SKM-1 (cell line): ENCODE data around the gene ARHGAP44.
A peak's percentile ranks its signal among the peaks of the same experiment; 100 is the strongest.
"Not testable (repeated sequence)": the region's sequence is repeated elsewhere in the genome, so short reads cannot be mapped to it uniquely, and the experiment has no call there.

Experiments
- DNase-seq: peaks from one replicate; lab custom pipeline; 2025; ENCODE audit not compliant: unreplicated experiment; lab: John Stamatoyannopoulos, UW

The ARHGAP44 gene

GRCh38 chr17:12814718-12815117, 25.4 kb downstream of the ARHGAP44 start:
- DNase-seq, result no peak

GRCh38 chr17:12815642-12816141, 26.4 kb downstream of the ARHGAP44 start:
- DNase-seq, result peak; percentile 1

GRCh38 chr17:12821376-12821940, 32.2 kb downstream of the ARHGAP44 start:
- DNase-seq, result no peak

GRCh38 chr17:12826431-12826830, 37.1 kb downstream of the ARHGAP44 start:
- DNase-seq, result no peak

GRCh38 chr17:12830777-12831247, 41.5 kb downstream of the ARHGAP44 start:
- no peak for DNase-seq

GRCh38 chr17:12831839-12832238, 42.5 kb downstream of the ARHGAP44 start:
- DNase-seq, result no peak

- DNase-seq, result no peak
Observed at GRCh38 chr17:12839042-12839441, 49.7 kb downstream of the ARHGAP44 start.

- DNase-seq, result no peak
Observed at GRCh38 chr17:12842936-12843335, 53.6 kb downstream of the ARHGAP44 start.

- no peak for DNase-seq
Observed at GRCh38 chr17:12850996-12851395, 61.7 kb downstream of the ARHGAP44 start.

- DNase-seq, result no peak
Observed at GRCh38 chr17:12851901-12852435, 62.7 kb downstream of the ARHGAP44 start.

GRCh38 chr17:12853921-12854320, 64.6 kb downstream of the ARHGAP44 start:
- DNase-seq, result no peak

- DNase-seq, result peak; percentile 18
Observed at GRCh38 chr17:12856416-12856815, 67.1 kb downstream of the ARHGAP44 start.

GRCh38 chr17:12857592-12857991, 68.3 kb downstream of the ARHGAP44 start:
- DNase-seq, result no peak

- no peak for DNase-seq
Observed at GRCh38 chr17:12859520-12859919, 70.2 kb downstream of the ARHGAP44 start.

- DNase-seq, result no peak
Observed at GRCh38 chr17:12865769-12866168, 76.5 kb downstream of the ARHGAP44 start.

GRCh38 chr17:12866244-12866643, 76.9 kb downstream of the ARHGAP44 start:
- no peak for DNase-seq

GRCh38 chr17:12867726-12868125, 78.4 kb downstream of the ARHGAP44 start:
- no peak for DNase-seq

GRCh38 chr17:12873415-12874125, 84.3 kb downstream of the ARHGAP44 start:
- DNase-seq, result not testable (repeated sequence)

- no peak for DNase-seq
Observed at GRCh38 chr17:12877953-12878669, 88.8 kb downstream of the ARHGAP44 start.

GRCh38 chr17:12879096-12879495, 89.8 kb downstream of the ARHGAP44 start:
- DNase-seq, result not testable (repeated sequence)

- DNase-seq, result no peak
Observed at GRCh38 chr17:12883472-12883871, 94.2 kb downstream of the ARHGAP44 start.

GRCh38 chr17:12887088-12887487, 97.8 kb downstream of the ARHGAP44 start:
- DNase-seq, result no peak
